ENCODE data around the gene ZDHHC11B.
"Not testable (repeated sequence)": the region's sequence is repeated elsewhere in the genome, so short reads cannot be mapped to it uniquely, and the experiment has no call there.

The ZDHHC11B gene

GRCh38 chr5:732754-733454 lies 51.6 kb downstream of the ZDHHC11B start:
- H3K9me3 ChIP-seq (ENCODE audit: control insufficient read depth, low read length); H3K36me3 ChIP-seq (ENCODE audit: control insufficient read depth, insufficient read depth, low read length): not testable (repeated sequence)
- WGBS, 2 experiments (ENCODE audit: insufficient coverage in 2 of 2) = 77 to 83% methylated on average over 7 of the region's 10 CpGs

GRCh38 chr5:729225-729624 lies 55.3 kb downstream of the ZDHHC11B start:
- not testable (repeated sequence) for H3K36me3 ChIP-seq (ENCODE audit: control insufficient read depth, insufficient read depth, low read length); H3K9me3 ChIP-seq (ENCODE audit: control insufficient read depth, low read length); H3K4me3 ChIP-seq (ENCODE audit: extremely low read depth, insufficient read depth, low read length, poor library complexity, severe bottlenecking); H3K4me1 ChIP-seq (ENCODE audit: control insufficient read depth, insufficient read depth, low read length, poor library complexity, severe bottlenecking); H3K27ac ChIP-seq (ENCODE audit: low read depth, low read length, severe bottlenecking)
- WGBS, 2 experiments (ENCODE audit: insufficient coverage in 2 of 2) = no CpG with 5 or more reads among the region's 7 CpGs

More at GRCh38 chr5:732754-733454, 51.6 kb downstream of the ZDHHC11B start:
- H3K4me1 ChIP-seq (ENCODE audit: control insufficient read depth, insufficient read depth, low read length, poor library complexity, severe bottlenecking); H3K4me3 ChIP-seq (ENCODE audit: extremely low read depth, insufficient read depth, low read length, poor library complexity, severe bottlenecking); H3K27ac ChIP-seq (ENCODE audit: low read depth, low read length, severe bottlenecking): not testable (repeated sequence)

- H3K27ac ChIP-seq (ENCODE audit: low read depth, low read length, severe bottlenecking); H3K9me3 ChIP-seq (ENCODE audit: control insufficient read depth, low read length); H3K4me3 ChIP-seq (ENCODE audit: extremely low read depth, insufficient read depth, low read length, poor library complexity, severe bottlenecking); H3K36me3 ChIP-seq (ENCODE audit: control insufficient read depth, insufficient read depth, low read length); H3K4me1 ChIP-seq (ENCODE audit: control insufficient read depth, insufficient read depth, low read length, poor library complexity, severe bottlenecking): not testable (repeated sequence)
- no CpG with 5 or more reads among the region's 9 CpGs for WGBS, 2 experiments (ENCODE audit: insufficient coverage in 2 of 2)
Measured at GRCh38 chr5:727087-727486, 57.4 kb downstream of the ZDHHC11B start.

- H3K36me3 ChIP-seq (ENCODE audit: control insufficient read depth, insufficient read depth, low read length); H3K4me3 ChIP-seq (ENCODE audit: extremely low read depth, insufficient read depth, low read length, poor library complexity, severe bottlenecking); H3K9me3 ChIP-seq (ENCODE audit: control insufficient read depth, low read length); H3K4me1 ChIP-seq (ENCODE audit: control insufficient read depth, insufficient read depth, low read length, poor library complexity, severe bottlenecking); H3K27ac ChIP-seq (ENCODE audit: low read depth, low read length, severe bottlenecking): not testable (repeated sequence)
- WGBS, 2 experiments (ENCODE audit: insufficient coverage in 2 of 2) = 100% methylated on average over 1 of the region's 6 CpGs; no CpG with 5 or more reads in 1 of the 2 experiments
Measured at GRCh38 chr5:723865-724264, 60.7 kb downstream of the ZDHHC11B start.

GRCh38 chr5:723309-723708 lies 61.2 kb downstream of the ZDHHC11B start:
- not testable (repeated sequence) for H3K4me3 ChIP-seq (ENCODE audit: extremely low read depth, insufficient read depth, low read length, poor library complexity, severe bottlenecking); H3K36me3 ChIP-seq (ENCODE audit: control insufficient read depth, insufficient read depth, low read length); H3K4me1 ChIP-seq (ENCODE audit: control insufficient read depth, insufficient read depth, low read length, poor library complexity, severe bottlenecking); H3K9me3 ChIP-seq (ENCODE audit: control insufficient read depth, low read length); H3K27ac ChIP-seq (ENCODE audit: low read depth, low read length, severe bottlenecking)
- no CpG with 5 or more reads among the region's 4 CpGs for WGBS, 2 experiments (ENCODE audit: insufficient coverage in 2 of 2)

- not testable (repeated sequence) for H3K4me1 ChIP-seq (ENCODE audit: control insufficient read depth, insufficient read depth, low read length, poor library complexity, severe bottlenecking); H3K27ac ChIP-seq (ENCODE audit: low read depth, low read length, severe bottlenecking); H3K4me3 ChIP-seq (ENCODE audit: extremely low read depth, insufficient read depth, low read length, poor library complexity, severe bottlenecking); H3K9me3 ChIP-seq (ENCODE audit: control insufficient read depth, low read length); H3K36me3 ChIP-seq (ENCODE audit: control insufficient read depth, insufficient read depth, low read length)
- 78 to 82% methylated on average over 1 of the region's 1 CpG for WGBS, 2 experiments (ENCODE audit: insufficient coverage in 2 of 2)
Measured at GRCh38 chr5:719379-719778, 65.2 kb downstream of the ZDHHC11B start.

GRCh38 chr5:717143-717542 lies 67.4 kb downstream of the ZDHHC11B start:
- WGBS, 2 experiments (ENCODE audit: insufficient coverage in 2 of 2) = 81 to 82% methylated on average over 4 to 5 of the region's 7 CpGs
- H3K27ac ChIP-seq (ENCODE audit: low read depth, low read length, severe bottlenecking) = no peak overlapping the region

GRCh38 chr5:716740-717139 lies 67.8 kb downstream of the ZDHHC11B start:
- H3K9me3 ChIP-seq (ENCODE audit: control insufficient read depth, low read length); H3K4me1 ChIP-seq (ENCODE audit: control insufficient read depth, insufficient read depth, low read length, poor library complexity, severe bottlenecking); H3K36me3 ChIP-seq (ENCODE audit: control insufficient read depth, insufficient read depth, low read length); H3K27ac ChIP-seq (ENCODE audit: low read depth, low read length, severe bottlenecking); H3K4me3 ChIP-seq (ENCODE audit: extremely low read depth, insufficient read depth, low read length, poor library complexity, severe bottlenecking): not testable (repeated sequence)
- 60 to 95% methylated on average over 1 to 2 of the region's 4 CpGs for WGBS, 2 experiments (ENCODE audit: insufficient coverage in 2 of 2)

More at GRCh38 chr5:717143-717542, 67.4 kb downstream of the ZDHHC11B start:
- H3K4me3 ChIP-seq (ENCODE audit: extremely low read depth, insufficient read depth, low read length, poor library complexity, severe bottlenecking) = no peak overlapping the region
- no peaks in the 10 kb centered on the region for H3K4me1 ChIP-seq (ENCODE audit: control insufficient read depth, insufficient read depth, low read length, poor library complexity, severe bottlenecking)
- no peaks in the 10 kb centered on the region for H3K36me3 ChIP-seq (ENCODE audit: control insufficient read depth, insufficient read depth, low read length)
- no peaks in the 10 kb centered on the region for H3K9me3 ChIP-seq (ENCODE audit: control insufficient read depth, low read length)

GRCh38 chr5:715636-716035 lies 68.9 kb downstream of the ZDHHC11B start:
- not testable (repeated sequence) for H3K9me3 ChIP-seq (ENCODE audit: control insufficient read depth, low read length); H3K4me1 ChIP-seq (ENCODE audit: control insufficient read depth, insufficient read depth, low read length, poor library complexity, severe bottlenecking); H3K36me3 ChIP-seq (ENCODE audit: control insufficient read depth, insufficient read depth, low read length); H3K27ac ChIP-seq (ENCODE audit: low read depth, low read length, severe bottlenecking); H3K4me3 ChIP-seq (ENCODE audit: extremely low read depth, insufficient read depth, low read length, poor library complexity, severe bottlenecking)
- WGBS, 2 experiments (ENCODE audit: insufficient coverage in 2 of 2) = 75% methylated on average over 2 of the region's 4 CpGs; no CpG with 5 or more reads in 1 of the 2 experiments

GRCh38 chr5:714215-715118 lies 70.1 kb downstream of the ZDHHC11B start:
- H3K9me3 ChIP-seq (ENCODE audit: control insufficient read depth, low read length); H3K36me3 ChIP-seq (ENCODE audit: control insufficient read depth, insufficient read depth, low read length); H3K27ac ChIP-seq (ENCODE audit: low read depth, low read length, severe bottlenecking); H3K4me1 ChIP-seq (ENCODE audit: control insufficient read depth, insufficient read depth, low read length, poor library complexity, severe bottlenecking); H3K4me3 ChIP-seq (ENCODE audit: extremely low read depth, insufficient read depth, low read length, poor library complexity, severe bottlenecking): not testable (repeated sequence)
- WGBS, 2 experiments (ENCODE audit: insufficient coverage in 2 of 2) = no CpG with 5 or more reads among the region's 8 CpGs

GRCh38 chr5:713686-714085 lies 70.8 kb downstream of the ZDHHC11B start:
- H3K9me3 ChIP-seq (ENCODE audit: control insufficient read depth, low read length); H3K4me3 ChIP-seq (ENCODE audit: extremely low read depth, insufficient read depth, low read length, poor library complexity, severe bottlenecking); H3K27ac ChIP-seq (ENCODE audit: low read depth, low read length, severe bottlenecking); H3K36me3 ChIP-seq (ENCODE audit: control insufficient read depth, insufficient read depth, low read length); H3K4me1 ChIP-seq (ENCODE audit: control insufficient read depth, insufficient read depth, low read length, poor library complexity, severe bottlenecking): not testable (repeated sequence)
- no CpG with 5 or more reads among the region's 3 CpGs for WGBS, 2 experiments (ENCODE audit: insufficient coverage in 2 of 2)
